ENCODE data around the gene ZFC3H1. TPM values are rescaled to one million over a fixed set of nuclear protein-coding genes. Genes with fewer than 3 reads are reported as not detected.

The ZFC3H1 gene
- total and polyA plus RNA-seq, 2 of the 13 experiments (the other 11 are each of a cell fraction or from before 2014, with no cell fraction given) = 17.1 to 38.3 TPM

GRCh38 chr12:71685914-71686657 is 22.4 kb upstream of the ZFC3H1 start, which contains the start of gene TMEM19 (continued):
- TF ChIP-seq ZFP36L1 (CRISPR knock-in tag; IDR thresholded peaks at IDR 0.05) (peak; percentile 58; the same call in 1 of the 2 replicates), TBL1XR1 (IDR thresholded peaks at IDR 0.05; ENCODE audit: borderline replicate concordance, low read length, partially characterized antibody) (peak; percentile 79), MLLT10 (CRISPR knock-in tag; IDR thresholded peaks at IDR 0.05) (no peak), ELF1 (CRISPR knock-in tag; IDR thresholded peaks at IDR 0.05) (peak; percentile 72; the same call in 1 of the 2 replicates), SUZ12 (IDR thresholded peaks at IDR 0.05; ENCODE audit: low read depth, low read length) (no peak), PITX1 (CRISPR knock-in tag; IDR thresholded peaks at IDR 0.05) (peak; percentile 71; the same call in 1 of the 2 replicates), FOXP4 (CRISPR knock-in tag; IDR thresholded peaks at IDR 0.05) (peak; percentile 31), GPBP1L1 (CRISPR knock-in tag; IDR thresholded peaks at IDR 0.05) (no peak), ZSCAN12 (CRISPR knock-in tag; IDR thresholded peaks at IDR 0.05) (no peak), U2AF1 (optimal IDR thresholded peaks at IDR 0.05; ENCODE audit: low read depth, low read length) (no peak), ZNF773 (CRISPR knock-in tag; IDR thresholded peaks at IDR 0.05; ENCODE audit: borderline replicate concordance) (no peak), SOX5 (CRISPR knock-in tag; IDR thresholded peaks at IDR 0.05; ENCODE audit: borderline replicate concordance) (peak; percentile 56; the same call in 1 of the 2 replicates), FOXJ3 (CRISPR knock-in tag; IDR thresholded peaks at IDR 0.05; ENCODE audit: borderline replicate concordance) (no peak), PRDM4 (CRISPR knock-in tag; IDR thresholded peaks at IDR 0.05; ENCODE audit: borderline replicate concordance) (no peak), KAT2B (IDR thresholded peaks at IDR 0.05; ENCODE audit: borderline replicate concordance, low read depth, low read length) (no peak), PAF1 (CRISPR knock-in tag; IDR thresholded peaks at IDR 0.05) (no peak), RFX1 (IDR thresholded peaks at IDR 0.05) (no peak), HNF1B (CRISPR knock-in tag; IDR thresholded peaks at IDR 0.05) (peak; percentile 87), GABPB1 (CRISPR knock-in tag; IDR thresholded peaks at IDR 0.05) (peak; percentile 85; the same call in 1 of the 2 replicates), FOXA3 (CRISPR knock-in tag; IDR thresholded peaks at IDR 0.05) (peak; percentile 54), ZNF775 (CRISPR knock-in tag; IDR thresholded peaks at IDR 0.05; ENCODE audit: borderline replicate concordance) (peak; percentile 49; the same call in 1 of the 2 replicates)

Data from HepG2 (cell line).